Measurements from ENCODE around the gene HSD17B12. TPM values are rescaled to one million over a fixed set of nuclear protein-coding genes. Genes with fewer than 3 reads are reported as not detected.

HSD17B12 gene
- total and polyA plus RNA-seq, 2 of the 13 experiments (the other 11 are each of a cell fraction or from before 2014, with no cell fraction given) = 50.3 to 117 TPM

- TF ChIP-seq TBL1XR1 (IDR thresholded peaks at IDR 0.05; ENCODE audit: borderline replicate concordance, low read length, partially characterized antibody) (peak; percentile 42), ZNF484 (CRISPR knock-in tag; IDR thresholded peaks at IDR 0.05; ENCODE audit: borderline replicate concordance, low read depth) (no peak), KDM5B (CRISPR knock-in tag; IDR thresholded peaks at IDR 0.05; ENCODE audit: borderline replicate concordance) (peak; percentile 83; the same call in 1 of the 2 replicates), SNAI1 (CRISPR knock-in tag; IDR thresholded peaks at IDR 0.05; ENCODE audit: borderline replicate concordance) (0 out of 2 replicates have a peak, but pooled peaks have one; percentile 46), REST (IDR thresholded peaks at IDR 0.05; ENCODE audit: borderline replicate concordance in 1 of 2, low read depth in 1 of 2, low read length in 2 of 2) (no peak; a peak in 1 of 4 replicates), NFKBIZ (CRISPR knock-in tag; IDR thresholded peaks at IDR 0.05) (no peak), TERF1 (CRISPR knock-in tag; IDR thresholded peaks at IDR 0.05) (no peak), ZFP90 (CRISPR knock-in tag; IDR thresholded peaks at IDR 0.05; ENCODE audit: borderline replicate concordance) (no peak), HIVEP1 (CRISPR knock-in tag; IDR thresholded peaks at IDR 0.05) (peak; percentile 64; the same call in 1 of the 2 replicates)
- TF ChIP-seq, protein P1, sequence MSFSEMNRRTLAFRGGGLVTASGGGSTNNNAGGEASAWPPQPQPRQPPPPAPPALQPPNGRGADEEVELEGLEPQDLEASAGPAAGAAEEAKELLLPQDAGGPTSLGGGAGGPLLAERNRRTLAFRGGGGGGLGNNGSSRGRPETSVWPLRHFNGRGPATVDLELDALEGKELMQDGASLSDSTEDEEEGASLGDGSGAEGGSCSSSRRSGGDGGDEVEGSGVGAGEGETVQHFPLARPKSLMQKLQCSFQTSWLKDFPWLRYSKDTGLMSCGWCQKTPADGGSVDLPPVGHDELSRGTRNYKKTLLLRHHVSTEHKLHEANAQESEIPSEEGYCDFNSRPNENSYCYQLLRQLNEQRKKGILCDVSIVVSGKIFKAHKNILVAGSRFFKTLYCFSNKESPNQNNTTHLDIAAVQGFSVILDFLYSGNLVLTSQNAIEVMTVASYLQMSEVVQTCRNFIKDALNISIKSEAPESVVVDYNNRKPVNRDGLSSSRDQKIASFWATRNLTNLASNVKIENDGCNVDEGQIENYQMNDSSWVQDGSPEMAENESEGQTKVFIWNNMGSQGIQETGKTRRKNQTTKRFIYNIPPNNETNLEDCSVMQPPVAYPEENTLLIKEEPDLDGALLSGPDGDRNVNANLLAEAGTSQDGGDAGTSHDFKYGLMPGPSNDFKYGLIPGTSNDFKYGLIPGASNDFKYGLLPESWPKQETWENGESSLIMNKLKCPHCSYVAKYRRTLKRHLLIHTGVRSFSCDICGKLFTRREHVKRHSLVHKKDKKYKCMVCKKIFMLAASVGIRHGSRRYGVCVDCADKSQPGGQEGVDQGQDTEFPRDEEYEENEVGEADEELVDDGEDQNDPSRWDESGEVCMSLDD (CRISPR knock-in tag; IDR thresholded peaks at IDR 0.05; ENCODE audit: borderline replicate concordance) = no peak
- TF ChIP-seq, protein P2, sequence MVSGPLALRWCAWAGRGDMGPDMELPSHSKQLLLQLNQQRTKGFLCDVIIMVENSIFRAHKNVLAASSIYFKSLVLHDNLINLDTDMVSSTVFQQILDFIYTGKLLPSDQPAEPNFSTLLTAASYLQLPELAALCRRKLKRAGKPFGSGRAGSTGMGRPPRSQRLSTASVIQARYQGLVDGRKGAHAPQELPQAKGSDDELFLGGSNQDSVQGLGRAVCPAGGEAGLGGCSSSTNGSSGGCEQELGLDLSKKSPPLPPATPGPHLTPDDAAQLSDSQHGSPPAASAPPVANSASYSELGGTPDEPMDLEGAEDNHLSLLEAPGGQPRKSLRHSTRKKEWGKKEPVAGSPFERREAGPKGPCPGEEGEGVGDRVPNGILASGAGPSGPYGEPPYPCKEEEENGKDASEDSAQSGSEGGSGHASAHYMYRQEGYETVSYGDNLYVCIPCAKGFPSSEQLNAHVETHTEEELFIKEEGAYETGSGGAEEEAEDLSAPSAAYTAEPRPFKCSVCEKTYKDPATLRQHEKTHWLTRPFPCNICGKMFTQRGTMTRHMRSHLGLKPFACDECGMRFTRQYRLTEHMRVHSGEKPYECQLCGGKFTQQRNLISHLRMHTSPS (CRISPR knock-in tag; IDR thresholded peaks at IDR 0.05; ENCODE audit: low read depth) = no peak
- TF ChIP-seq, protein P3, sequence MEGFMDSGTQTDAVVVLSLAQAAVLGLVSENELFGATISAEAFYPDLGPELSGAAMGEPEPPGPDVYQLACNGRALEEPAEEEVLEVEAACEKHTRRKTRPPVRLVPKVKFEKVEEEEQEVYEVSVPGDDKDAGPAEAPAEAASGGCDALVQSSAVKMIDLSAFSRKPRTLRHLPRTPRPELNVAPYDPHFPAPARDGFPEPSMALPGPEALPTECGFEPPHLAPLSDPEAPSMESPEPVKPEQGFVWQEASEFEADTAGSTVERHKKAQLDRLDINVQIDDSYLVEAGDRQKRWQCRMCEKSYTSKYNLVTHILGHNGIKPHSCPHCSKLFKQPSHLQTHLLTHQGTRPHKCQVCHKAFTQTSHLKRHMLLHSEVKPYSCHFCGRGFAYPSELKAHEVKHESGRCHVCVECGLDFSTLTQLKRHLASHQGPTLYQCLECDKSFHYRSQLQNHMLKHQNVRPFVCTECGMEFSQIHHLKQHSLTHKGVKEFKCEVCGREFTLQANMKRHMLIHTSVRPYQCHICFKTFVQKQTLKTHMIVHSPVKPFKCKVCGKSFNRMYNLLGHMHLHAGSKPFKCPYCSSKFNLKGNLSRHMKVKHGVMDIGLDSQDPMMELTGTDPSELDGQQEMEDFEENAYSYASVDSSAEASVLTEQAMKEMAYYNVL (CRISPR knock-in tag; IDR thresholded peaks at IDR 0.05; ENCODE audit: borderline replicate concordance) = peak; percentile 73; the same call in 1 of the 2 replicates
- TF ChIP-seq, protein P4, sequence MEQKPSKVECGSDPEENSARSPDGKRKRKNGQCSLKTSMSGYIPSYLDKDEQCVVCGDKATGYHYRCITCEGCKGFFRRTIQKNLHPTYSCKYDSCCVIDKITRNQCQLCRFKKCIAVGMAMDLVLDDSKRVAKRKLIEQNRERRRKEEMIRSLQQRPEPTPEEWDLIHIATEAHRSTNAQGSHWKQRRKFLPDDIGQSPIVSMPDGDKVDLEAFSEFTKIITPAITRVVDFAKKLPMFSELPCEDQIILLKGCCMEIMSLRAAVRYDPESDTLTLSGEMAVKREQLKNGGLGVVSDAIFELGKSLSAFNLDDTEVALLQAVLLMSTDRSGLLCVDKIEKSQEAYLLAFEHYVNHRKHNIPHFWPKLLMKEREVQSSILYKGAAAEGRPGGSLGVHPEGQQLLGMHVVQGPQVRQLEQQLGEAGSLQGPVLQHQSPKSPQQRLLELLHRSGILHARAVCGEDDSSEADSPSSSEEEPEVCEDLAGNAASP (CRISPR knock-in tag; IDR thresholded peaks at IDR 0.05; ENCODE audit: borderline replicate concordance) = peak; percentile 42; the same call in 1 of the 2 replicates
These were observed 36.5 kb upstream of the HSD17B12 start (continued) for GRCh38 chr11:43643898-43644620.
